ENCODE measurements around the gene C10orf88.

DNA sequence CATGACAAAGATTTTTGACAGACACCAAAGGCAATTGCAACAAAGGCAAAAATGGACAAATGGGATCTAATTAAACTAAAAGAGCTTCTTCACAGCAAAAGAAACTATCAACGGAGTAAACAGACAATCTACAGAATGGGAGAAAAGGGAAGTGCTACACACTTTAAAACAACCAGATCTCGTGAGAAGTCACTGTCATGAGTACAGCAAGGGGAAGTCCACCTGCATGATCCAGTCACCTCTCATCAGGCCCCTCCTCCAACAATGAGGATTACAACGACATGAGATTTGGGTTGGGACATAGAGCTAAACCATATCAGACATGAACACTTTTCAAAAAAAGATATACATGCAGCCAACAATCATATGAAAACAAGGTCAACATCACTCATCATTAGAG is 14.7 kb upstream of the C10orf88 start:
- TF ChIP-seq POLR2A (IDR thresholded peaks at IDR 0.05; ENCODE audit: low read length) (no peak), GATA1 (IDR thresholded peaks at IDR 0.05; ENCODE audit: low read depth, low read length) (no peak)

Data from erythroblast (primary cell).